Measurements from ENCODE around the gene NUP37. TPM values are rescaled to one million over a fixed set of nuclear protein-coding genes. Genes with fewer than 3 reads are reported as not detected.

Gene NUP37
- total and polyA plus RNA-seq, 9 of the 15 experiments (the other 6 are each of a cell fraction or from before 2014, with no cell fraction given) = 72.2 to 429 (median 170) TPM

DNA sequence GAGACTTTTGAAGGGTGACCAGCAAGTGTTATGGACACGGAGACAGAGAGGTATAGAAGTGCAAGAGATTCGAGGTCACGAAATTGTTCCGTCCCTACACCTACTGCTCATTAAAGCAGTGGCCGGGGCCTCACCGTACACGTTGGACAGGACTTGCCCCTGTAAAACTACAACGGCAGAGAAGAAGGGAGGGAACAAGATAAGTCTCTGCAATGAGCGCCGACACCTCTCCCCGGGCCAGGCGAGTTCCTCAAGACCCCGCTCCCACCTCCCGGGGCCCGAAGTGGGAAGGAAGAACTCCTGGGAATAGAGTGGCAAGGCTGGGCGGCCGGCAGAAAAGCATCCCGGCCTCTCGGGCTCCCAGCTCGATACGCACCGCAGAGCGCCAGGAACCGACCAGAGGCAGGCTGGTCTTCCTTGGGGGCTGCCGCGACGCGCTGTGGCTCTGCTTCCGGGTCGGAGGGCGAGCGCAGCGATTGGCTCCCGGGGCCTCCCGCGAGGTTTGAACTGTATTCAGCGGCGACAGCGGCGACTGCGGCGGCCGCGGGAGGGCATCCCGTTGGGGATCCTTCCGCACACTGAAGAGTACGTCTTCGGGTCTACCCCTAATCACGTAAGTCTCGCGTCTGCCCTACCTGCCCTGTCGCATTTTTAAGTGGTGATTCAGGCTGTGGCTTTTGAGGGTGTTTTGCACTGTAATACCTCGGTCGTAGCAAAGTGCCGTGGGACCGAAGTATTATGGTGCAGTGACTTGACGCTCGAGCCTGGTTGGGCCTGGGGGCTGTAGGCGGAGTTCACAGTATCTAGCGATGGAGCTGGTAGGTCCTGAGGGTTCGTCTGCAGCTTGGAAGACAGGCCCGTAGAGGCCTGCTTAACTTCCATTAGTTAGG is at the start of gene NUP37, which contains the start of gene PARPBP (continued):
- TF ChIP-seq, protein P1, sequence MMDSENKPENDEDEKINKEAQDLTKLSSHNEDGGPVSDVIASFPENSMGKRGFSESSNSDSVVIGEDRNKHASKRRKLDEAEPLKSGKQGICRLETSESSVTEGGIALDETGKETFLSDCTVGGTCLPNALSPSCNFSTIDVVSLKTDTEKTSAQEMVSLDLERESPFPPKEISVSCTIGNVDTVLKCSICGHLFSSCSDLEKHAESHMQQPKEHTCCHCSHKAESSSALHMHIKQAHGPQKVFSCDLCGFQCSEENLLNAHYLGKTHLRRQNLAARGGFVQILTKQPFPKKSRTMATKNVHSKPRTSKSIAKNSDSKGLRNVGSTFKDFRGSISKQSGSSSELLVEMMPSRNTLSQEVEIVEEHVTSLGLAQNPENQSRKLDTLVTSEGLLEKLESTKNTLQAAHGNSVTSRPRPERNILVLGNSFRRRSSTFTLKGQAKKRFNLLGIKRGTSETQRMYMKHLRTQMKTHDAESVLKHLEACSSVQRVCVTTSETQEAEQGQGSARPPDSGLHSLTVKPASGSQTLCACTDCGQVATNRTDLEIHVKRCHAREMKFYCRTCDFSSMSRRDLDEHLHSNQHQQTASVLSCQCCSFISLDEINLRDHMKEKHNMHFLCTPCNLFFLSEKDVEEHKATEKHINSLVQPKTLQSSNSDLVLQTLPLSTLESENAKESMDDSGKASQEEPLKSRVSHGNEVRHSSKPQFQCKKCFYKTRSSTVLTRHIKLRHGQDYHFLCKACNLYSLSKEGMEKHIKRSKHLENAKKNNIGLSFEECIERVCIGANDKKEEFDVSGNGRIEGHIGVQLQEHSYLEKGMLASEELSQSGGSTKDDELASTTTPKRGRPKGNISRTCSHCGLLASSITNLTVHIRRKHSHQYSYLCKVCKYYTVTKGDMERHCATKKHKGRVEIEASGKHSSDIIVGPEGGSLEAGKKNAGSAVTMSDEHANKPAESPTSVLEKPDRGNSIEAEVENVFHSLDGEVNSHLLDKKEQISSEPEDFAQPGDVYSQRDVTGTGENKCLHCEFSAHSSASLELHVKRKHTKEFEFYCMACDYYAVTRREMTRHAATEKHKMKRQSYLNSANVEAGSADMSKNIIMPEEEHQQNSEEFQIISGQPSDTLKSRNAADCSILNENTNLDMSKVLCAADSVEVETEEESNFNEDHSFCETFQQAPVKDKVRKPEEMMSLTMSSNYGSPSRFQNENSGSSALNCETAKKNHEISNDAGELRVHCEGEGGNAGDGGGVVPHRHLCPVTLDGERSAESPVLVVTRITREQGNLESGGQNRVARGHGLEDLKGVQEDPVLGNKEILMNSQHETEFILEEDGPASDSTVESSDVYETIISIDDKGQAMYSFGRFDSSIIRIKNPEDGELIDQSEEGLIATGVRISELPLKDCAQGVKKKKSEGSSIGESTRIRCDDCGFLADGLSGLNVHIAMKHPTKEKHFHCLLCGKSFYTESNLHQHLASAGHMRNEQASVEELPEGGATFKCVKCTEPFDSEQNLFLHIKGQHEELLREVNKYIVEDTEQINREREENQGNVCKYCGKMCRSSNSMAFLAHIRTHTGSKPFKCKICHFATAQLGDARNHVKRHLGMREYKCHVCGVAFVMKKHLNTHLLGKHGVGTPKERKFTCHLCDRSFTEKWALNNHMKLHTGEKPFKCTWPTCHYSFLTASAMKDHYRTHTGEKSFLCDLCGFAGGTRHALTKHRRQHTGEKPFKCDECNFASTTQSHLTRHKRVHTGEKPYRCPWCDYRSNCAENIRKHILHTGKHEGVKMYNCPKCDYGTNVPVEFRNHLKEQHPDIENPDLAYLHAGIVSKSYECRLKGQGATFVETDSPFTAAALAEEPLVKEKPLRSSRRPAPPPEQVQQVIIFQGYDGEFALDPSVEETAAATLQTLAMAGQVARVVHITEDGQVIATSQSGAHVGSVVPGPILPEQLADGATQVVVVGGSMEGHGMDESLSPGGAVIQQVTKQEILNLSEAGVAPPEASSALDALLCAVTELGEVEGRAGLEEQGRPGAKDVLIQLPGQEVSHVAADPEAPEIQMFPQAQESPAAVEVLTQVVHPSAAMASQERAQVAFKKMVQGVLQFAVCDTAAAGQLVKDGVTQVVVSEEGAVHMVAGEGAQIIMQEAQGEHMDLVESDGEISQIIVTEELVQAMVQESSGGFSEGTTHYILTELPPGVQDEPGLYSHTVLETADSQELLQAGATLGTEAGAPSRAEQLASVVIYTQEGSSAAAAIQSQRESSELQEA (IDR thresholded peaks at IDR 0.05; ENCODE audit: low read depth) = no peak
- TF ChIP-seq HNRNPL (IDR thresholded peaks at IDR 0.05; ENCODE audit: low read depth, low read length) (no peak), ASH1L (IDR thresholded peaks at IDR 0.05; ENCODE audit: borderline replicate concordance, low read depth, partially characterized antibody) (peak; percentile 42), ZEB2 (IDR thresholded peaks at IDR 0.05) (peak; percentile 67), MYNN (IDR thresholded peaks at IDR 0.05) (no peak), MYNN (CRISPR knock-in tag; IDR thresholded peaks at IDR 0.05) (no peak), ARNT (IDR thresholded peaks at IDR 0.05) (no peak), ZKSCAN8 (CRISPR knock-in tag; IDR thresholded peaks at IDR 0.05) (no peak), YY1 (IDR thresholded peaks at IDR 0.05; ENCODE audit: borderline replicate concordance in 1 of 3, control insufficient read depth in 1 of 3, extremely low read depth in 1 of 3, insufficient read depth in 3 of 3, insufficient read length in 1 of 3, insufficient replicate concordance in 2 of 3, low read depth in 1 of 3, low read length in 2 of 3) (peak in 2 of 3 experiments; percentile 50 to 53), PREB (CRISPR knock-in tag; IDR thresholded peaks at IDR 0.05) (no peak), RNF2 (IDR thresholded peaks at IDR 0.05) (no peak), RBM15 (IDR thresholded peaks at IDR 0.05; ENCODE audit: insufficient read depth, low read length) (no peak), ATF6 (CRISPR knock-in tag; IDR thresholded peaks at IDR 0.05) (no peak), SMARCC2 (IDR thresholded peaks at IDR 0.05; ENCODE audit: low read depth) (no peak), GTF2B (IDR thresholded peaks at IDR 0.05; ENCODE audit: extremely low read depth, insufficient read length) (peak; percentile 34)
